Activated naive CD8-positive, alpha-beta T cell treated with anti-CD3 and anti-CD28 coated beads, Interleukin-2, amount 50 U/mL, for 24 hours (primary cell): ENCODE measurements around the gene AK8.

Experiments used
- ATAC-seq: fragments of 150-1000 bp; cut with Tn5 transposase; one replicate; pipeline ENCODE4 v1.10.0; 2021
- DNase-seq: peaks from one replicate; pipeline ENCODE4 v3.0.0; 2021
- H3K27ac Mint-ChIP-seq: one replicate; pipeline ENCODE4 v1.8.0; 2021; ENCODE audit warnings: mild to moderate bottlenecking, mixed read lengths
- H3K27me3 Mint-ChIP-seq: one replicate; pipeline ENCODE4 v1.8.0; 2021; ENCODE audit warnings: mixed read lengths
- H3K36me3 Mint-ChIP-seq: one replicate; pipeline ENCODE4 v1.8.0; 2021; ENCODE audit warnings: low read depth, mixed read lengths
- H3K4me1 Mint-ChIP-seq: one replicate; pipeline ENCODE4 v1.8.0; 2021; ENCODE audit warnings: mixed read lengths
- H3K4me3 Mint-ChIP-seq: one replicate; pipeline ENCODE4 v1.8.0; 2021; ENCODE audit warnings: mild to moderate bottlenecking, moderate library complexity, mixed read lengths
- H3K9me3 Mint-ChIP-seq: one replicate; pipeline ENCODE4 v1.8.0; 2021; ENCODE audit warnings: mixed read lengths

AK8 gene

GRCh38 chr9:132857616-132858342 lies 20.3 kb downstream of the AK8 start:
- Mint-ChIP-seq H3K4me1 (peaks cover 5% of the 10 kb centered on the region), H3K27ac (no peak overlapping the region), H3K4me3 (no peak overlapping the region), H3K36me3 (no peaks in the 10 kb centered on the region), H3K27me3 (peaks cover 3% of the 10 kb centered on the region), H3K9me3 (no peaks in the 10 kb centered on the region)
- DNase-seq (no peak), ATAC-seq (no peak)

GRCh38 chr9:132857031-132857430 lies 21.1 kb downstream of the AK8 start:
- H3K9me3 Mint-ChIP-seq, result no peaks in the 10 kb centered on the region
- no peaks in the 10 kb centered on the region for H3K27me3 Mint-ChIP-seq
- DNase-seq (no peak), ATAC-seq (no peak)
- H3K36me3 Mint-ChIP-seq, result no peaks in the 10 kb centered on the region
- H3K4me1 Mint-ChIP-seq, result no peaks in the 10 kb centered on the region
- no peak overlapping the region for H3K27ac Mint-ChIP-seq
- no peak overlapping the region for H3K4me3 Mint-ChIP-seq

GRCh38 chr9:132855904-132856303 lies 22.2 kb downstream of the AK8 start:
- no peak for ATAC-seq
- DNase-seq, result no peak
- H3K36me3 Mint-ChIP-seq, result no peaks in the 10 kb centered on the region
- no peak overlapping the region for H3K27ac Mint-ChIP-seq
- H3K9me3 Mint-ChIP-seq, result no peaks in the 10 kb centered on the region
- H3K4me3 Mint-ChIP-seq, result no peak overlapping the region
- H3K27me3 Mint-ChIP-seq, result peaks cover 2% of the 10 kb centered on the region
- peaks cover 7% of the 10 kb centered on the region for H3K4me1 Mint-ChIP-seq

- DNase-seq (no peak), ATAC-seq (no peak)
- H3K27ac Mint-ChIP-seq, result no peak overlapping the region
- peaks cover 2% of the 10 kb centered on the region for H3K27me3 Mint-ChIP-seq
- H3K4me3 Mint-ChIP-seq, result no peak overlapping the region
- no peaks in the 10 kb centered on the region for H3K36me3 Mint-ChIP-seq
- no peaks in the 10 kb centered on the region for H3K9me3 Mint-ChIP-seq
- peaks cover 11% of the 10 kb centered on the region for H3K4me1 Mint-ChIP-seq
Measured at GRCh38 chr9:132854832-132855231, 23.3 kb downstream of the AK8 start.

GRCh38 chr9:132853482-132853881 lies 24.6 kb downstream of the AK8 start:
- Mint-ChIP-seq H3K27me3 (peaks cover 2% of the 10 kb centered on the region), H3K9me3 (no peaks in the 10 kb centered on the region), H3K4me1 (peaks cover 21% of the 10 kb centered on the region), H3K27ac (no peak overlapping the region), H3K36me3 (no peaks in the 10 kb centered on the region), H3K4me3 (no peak overlapping the region)
- no peak for ATAC-seq
- no peak for DNase-seq

- Mint-ChIP-seq H3K27me3 (peaks cover 2% of the 10 kb centered on the region), H3K4me3 (no peak overlapping the region), H3K4me1 (peaks cover 21% of the 10 kb centered on the region), H3K36me3 (no peaks in the 10 kb centered on the region), H3K27ac (no peak overlapping the region), H3K9me3 (no peaks in the 10 kb centered on the region)
- DNase-seq (no peak), ATAC-seq (no peak)
Measured at GRCh38 chr9:132849185-132849706, 28.8 kb downstream of the AK8 start.

- no peaks in the 10 kb centered on the region for H3K9me3 Mint-ChIP-seq
- H3K4me3 Mint-ChIP-seq, result no peak overlapping the region
- no peak overlapping the region for H3K27ac Mint-ChIP-seq
- H3K36me3 Mint-ChIP-seq, result no peaks in the 10 kb centered on the region
- peaks cover 21% of the 10 kb centered on the region for H3K4me1 Mint-ChIP-seq
- ATAC-seq, result no peak
- DNase-seq, result no peak
- peaks cover 2% of the 10 kb centered on the region for H3K27me3 Mint-ChIP-seq
Measured at GRCh38 chr9:132846918-132847515, 31.1 kb downstream of the AK8 start.

- H3K27ac Mint-ChIP-seq, result no peak overlapping the region
- H3K4me3 Mint-ChIP-seq, result no peak overlapping the region
- no peaks in the 10 kb centered on the region for H3K27me3 Mint-ChIP-seq
- no peak for DNase-seq
- no peaks in the 10 kb centered on the region for H3K36me3 Mint-ChIP-seq
- H3K4me1 Mint-ChIP-seq, result peaks cover 18% of the 10 kb centered on the region
- H3K9me3 Mint-ChIP-seq, result no peaks in the 10 kb centered on the region
- no peak for ATAC-seq
Measured at GRCh38 chr9:132846109-132846917, 31.8 kb downstream of the AK8 start.

- ATAC-seq (no peak), DNase-seq (no peak)
- Mint-ChIP-seq H3K9me3 (no peaks in the 10 kb centered on the region), H3K27me3 (no peaks in the 10 kb centered on the region), H3K4me3 (no peak overlapping the region), H3K36me3 (no peaks in the 10 kb centered on the region), H3K4me1 (no peaks in the 10 kb centered on the region), H3K27ac (no peak overlapping the region)
Measured at GRCh38 chr9:132842124-132843044, 35.7 kb downstream of the AK8 start.

- H3K9me3 Mint-ChIP-seq, result no peaks in the 10 kb centered on the region
- no peaks in the 10 kb centered on the region for H3K36me3 Mint-ChIP-seq
- no peak overlapping the region for H3K4me3 Mint-ChIP-seq
- H3K27me3 Mint-ChIP-seq, result no peaks in the 10 kb centered on the region
- no peak for ATAC-seq
- H3K27ac Mint-ChIP-seq, result no peak overlapping the region
- no peaks in the 10 kb centered on the region for H3K4me1 Mint-ChIP-seq
- DNase-seq, result no peak
Measured at GRCh38 chr9:132840980-132841379, 37.1 kb downstream of the AK8 start.

GRCh38 chr9:132838291-132838690 lies 39.8 kb downstream of the AK8 start:
- Mint-ChIP-seq H3K36me3 (no peaks in the 10 kb centered on the region), H3K4me1 (no peaks in the 10 kb centered on the region), H3K4me3 (no peak overlapping the region), H3K27ac (no peak overlapping the region), H3K9me3 (no peaks in the 10 kb centered on the region), H3K27me3 (no peaks in the 10 kb centered on the region)
- DNase-seq (no peak), ATAC-seq (no peak)

GRCh38 chr9:132837501-132838286 lies 40.4 kb downstream of the AK8 start:
- H3K4me3 Mint-ChIP-seq, result no peak overlapping the region
- DNase-seq, result no peak
- no peaks in the 10 kb centered on the region for H3K27me3 Mint-ChIP-seq
- H3K36me3 Mint-ChIP-seq, result no peaks in the 10 kb centered on the region
- ATAC-seq, result no peak
- no peaks in the 10 kb centered on the region for H3K4me1 Mint-ChIP-seq
- no peak overlapping the region for H3K27ac Mint-ChIP-seq
- no peaks in the 10 kb centered on the region for H3K9me3 Mint-ChIP-seq

- Mint-ChIP-seq H3K27ac (no peak overlapping the region), H3K4me3 (no peak overlapping the region), H3K36me3 (no peaks in the 10 kb centered on the region), H3K4me1 (no peaks in the 10 kb centered on the region), H3K9me3 (no peaks in the 10 kb centered on the region), H3K27me3 (no peaks in the 10 kb centered on the region)
- no peak for DNase-seq
- no peak for ATAC-seq
Measured at GRCh38 chr9:132834343-132834742, 43.7 kb downstream of the AK8 start.
